Ovary (tissue), 10 donors: Measurements from ENCODE around the gene TIMM22. TPM values are rescaled to one million over a fixed set of nuclear protein-coding genes. Genes with fewer than 3 reads are reported as not detected.

Source experiments
- DNase-seq, 5 donors: peaks; one replicate each; pipeline ENCODE4 v3.0.0-alpha.2; 2019 to 2020
- H3K27ac ChIP-seq, 2 donors: fragments of 200-600 bp; one replicate each; pipeline versions ENCODE4 v1.5.1 to v1.8.0; 2019 to 2022
- H3K27me3 ChIP-seq: fragments of 200-600 bp; one replicate; pipeline ENCODE4 v1.8.0; 2022
- H3K36me3 ChIP-seq: fragments of 200-600 bp; sonication (generic); one replicate; pipeline ENCODE4 v1.5.1; 2019
- H3K4me1 ChIP-seq: one replicate; pipeline ENCODE4 v1.8.1; 2013; ENCODE audit warnings: mild to moderate bottlenecking, moderate library complexity; ENCODE audit not compliant: insufficient read depth
- H3K4me3 ChIP-seq: fragments of 200-600 bp; sonication (generic); one replicate; pipeline ENCODE4 v1.5.1; 2017
- H3K9me3 ChIP-seq, 2 donors: fragments of 200-600 bp in 1 of 2; sonication (generic) in 1 of 2; one replicate each; pipeline versions ENCODE4 v1.5.1 to v1.8.1; 2013 to 2019; ENCODE audit warnings: mild to moderate bottlenecking in 1 of 2, moderate library complexity in 1 of 2
- CTCF ChIP-seq, 3 donors: fragments of 450-650 bp in 2 of 3; fragments of 200-600 bp in 1 of 3; IDR thresholded peaks; one replicate each; pipeline versions ENCODE4 v1.5.1 to v1.8.0; 2016 to 2022; ENCODE audit warnings: antibody characterized with exemption in 3 of 3, mild to moderate bottlenecking in 1 of 3
- EP300 ChIP-seq: sonication (generic); formaldehyde crosslinking; IDR thresholded peaks from one replicate; pipeline ENCODE4 v1.6.1; 2017; ENCODE audit warnings: antibody characterized with exemption
- POLR2A ChIP-seq: fragments of 450-650 bp; IDR thresholded peaks from one replicate; pipeline ENCODE4 v1.6.1; 2017; ENCODE audit warnings: antibody characterized with exemption, mild to moderate bottlenecking, moderate library complexity
- WGBS, 3 donors: extraction: QIAGEN DNeasy Blood & Tissue Kit in 1 of 3; methylation state at CpG; one replicate each; pipeline versions ENCODE4 v1.1.5 to v1.1.7; 2013 to 2017; 5-methylcytosine and 5-hydroxymethylcytosine counted together
- intact Hi-C, 4 donors: fragments of 100-400 bp; cut with DNase I; formaldehyde crosslinking; loops; one replicate each; pipeline versions ENCODE4 v1.11.0 to v1.15.1; 2022 to 2023
- long read RNA-seq, 3 donors: library from polyadenylated mRNA in 2 of 3; unstranded in 2 of 3; transcript quantifications; one replicate each; pipeline ENCODE4 v2.0.0 and lab custom pipeline, GENCODE V29; 2021 to 2026
- polyA plus RNA-seq, 2 donors: library from polyadenylated mRNA; stranded (reverse); fragments of 200-250 nt in 1 of 2; fragments of 350-450 nt in 1 of 2; fragmentation: Illumina TruSeq in 1 of 2; extraction: RNeasy Lipid Tissue Mini Kit (QIAGEN cat#74804) in 1 of 2; gene quantifications; one replicate each; pipeline ENCODE4 v1.2.3, GENCODE V29; 2013 to 2014
- total RNA-seq, 7 donors: library from RNA; depleted of rRNA in 2 of 7; stranded (reverse); fragments of >200 nt in 2 of 7; fragmentation: NEBNext Ultra II Directional in 3 of 7; extraction: Animal tissue kit (Norgen Biotek cat#: 25700) in 3 of 7; gene quantifications; one replicate each; pipeline versions ENCODE4 v1.1.0 to v1.2.4, GENCODE V29; 2016 to 2023
- donor health status: DM: no; HTN: no; CAD: no; lungs with moderate emphysema.
- donor health status: DM: no; HTN: no; CAD: no.
- donor health status: Bipolar disorder and iron deficiency.
- donor health status: DM: yes; HTN: yes; CAD: no.
- donor health status: DM: no; HTN: no; CAD: no.
- donor health status: DM: yes; HTN: yes; CAD: no.

Gene TIMM22
- total RNA-seq (10 to 100 TPM in 6 of 7 donors, 1 to 10 TPM in 1; 7.9 to 15.1 (median 11.3) TPM), polyA plus RNA-seq (10 to 100 TPM in 1 of 2 donors, 1 to 10 TPM in 1; 8.9 to 12.6 TPM)
- long read RNA-seq, donor 1, transcript TIMM22-201 (4 exons, 3,194 nt) = major isoform, 250 of 257 reads
- long read RNA-seq, donor 1, partial matches to known transcripts = 0 of 257 reads
- long read RNA-seq, donor 1, other reads (novel, unspliced or antisense) = 7 of 257 reads
- long read RNA-seq, donor 2, transcript TIMM22-201 (4 exons, 3,194 nt) = major isoform, 30 of 45 reads
- long read RNA-seq, donor 2, partial matches to known transcripts = 15 of 45 reads
- long read RNA-seq, donor 2, other reads (novel, unspliced or antisense) = 0 of 45 reads
- long read RNA-seq, donor 3, transcript TIMM22-201 (4 exons, 3,194 nt) = major isoform, 33 of 37 reads
- long read RNA-seq, donor 3, partial matches to known transcripts = 1 of 37 reads
- long read RNA-seq, donor 3, other reads (novel, unspliced or antisense) = 3 of 37 reads

- no peaks in the 10 kb centered on the region for H3K9me3 ChIP-seq
- DNase-seq = peak; percentile 87 to 94 (median 92)
- no peaks in the 10 kb centered on the region for H3K27me3 ChIP-seq
- H3K27ac ChIP-seq = peak within 1 kb of the TSS; percentile 83 to 95
- TF ChIP-seq EP300 = no peak
- TF ChIP-seq POLR2A = peak; percentile 78
- peak; percentile 66 to 95 (median 90) for TF ChIP-seq CTCF (IDR thresholded peaks at IDR 0.05)
- 0 to 1% (median 0%) methylated on average over 55 to 71 of the region's 71 CpGs for WGBS, 3 donors
- peaks cover 10% of the 10 kb centered on the region for H3K4me1 ChIP-seq
- intact Hi-C loops = loop anchor here in 2 of 4 donors (5.0 kb wide), 2 partner anchors 56 to 61 kb away; no protein-coding TSS in a partner anchor
- H3K36me3 ChIP-seq = no peaks in the 10 kb centered on the region
- H3K4me3 ChIP-seq = peak within 1 kb of the TSS; percentile 99
Observed at GRCh38 chr17:996554-997344, at the start of gene TIMM22. Gene TIMM22, plus strand, starts transcription at chr17:997129. Its CDS starts 14 bp downstream, at chr17:997143.

- intact Hi-C loops = no loop called here
- no peaks in the 10 kb centered on the region for H3K9me3 ChIP-seq
- no peak for DNase-seq
- no peak for TF ChIP-seq POLR2A
- no peak for TF ChIP-seq EP300
- no peak for TF ChIP-seq CTCF (IDR thresholded peaks at IDR 0.05)
- H3K27ac ChIP-seq = no peak overlapping the region
- H3K27me3 ChIP-seq = no peaks in the 10 kb centered on the region
- H3K4me1 ChIP-seq = peaks cover 13% of the 10 kb centered on the region
- H3K36me3 ChIP-seq = no peaks in the 10 kb centered on the region
- WGBS, 3 donors = 47 to 67% (median 51%) methylated on average over 22 to 25 of the region's 25 CpGs
- H3K4me3 ChIP-seq = no peak overlapping the region
Observed at GRCh38 chr17:948284-948852, 48.6 kb upstream of the TIMM22 start.

GRCh38 chr17:949623-950303 is 47.2 kb upstream of the TIMM22 start:
- H3K27ac ChIP-seq = no peak overlapping the region
- H3K27me3 ChIP-seq = no peaks in the 10 kb centered on the region
- peaks cover 16% of the 10 kb centered on the region for H3K4me1 ChIP-seq
- no peaks in the 10 kb centered on the region for H3K9me3 ChIP-seq
- H3K4me3 ChIP-seq = no peak overlapping the region
- WGBS, 3 donors = 46 to 51% (median 50%) methylated on average over 8 to 10 of the region's 12 CpGs
- TF ChIP-seq EP300 (no peak), CTCF (IDR thresholded peaks at IDR 0.05) (no peak), POLR2A (no peak)
- no peaks in the 10 kb centered on the region for H3K36me3 ChIP-seq
- intact Hi-C loops = no loop called here
- DNase-seq = no peak
